Measurements from ENCODE around the gene SNX24.

- TF ChIP-seq CTCF (IDR thresholded peaks at IDR 0.05; ENCODE audit: borderline replicate concordance, extremely low read depth, low read length, poor library complexity, severe bottlenecking) (no peak), EZH2 (IDR thresholded peaks at IDR 0.05; ENCODE audit: borderline replicate concordance, low read depth, low read length, severe bottlenecking) (no peak)
Observed at GRCh38 chr5:122924203-122924602, 78.8 kb downstream of the SNX24 start.

All from DND-41 (cell line).